Measurements from ENCODE around the gene PLPPR1. TPM values are rescaled to one million over a fixed set of nuclear protein-coding genes. Genes with fewer than 3 reads are reported as not detected.

PLPPR1 gene
- total RNA-seq, 1 experiment from 2014 or later: not detected

- no peak for DNase-seq (ENCODE audit: low read depth, low spot score)
- in situ Hi-C loops (cut with HindIII; ENCODE audit: low pct_unique_long_range_greater_than_20kb, low sequenced_read_pairs): no loop called here
Observed at GRCh38 chr9:101341958-101342357, 313.4 kb downstream of the PLPPR1 start.

GRCh38 chr9:101342595-101342994 is 314.1 kb downstream of the PLPPR1 start:
- in situ Hi-C loops (cut with HindIII; ENCODE audit: low pct_unique_long_range_greater_than_20kb, low sequenced_read_pairs): no loop called here
- no peak for DNase-seq (ENCODE audit: low read depth, low spot score)

- in situ Hi-C loops (cut with HindIII; ENCODE audit: low pct_unique_long_range_greater_than_20kb, low sequenced_read_pairs): no loop called here
- DNase-seq (ENCODE audit: low read depth, low spot score): no peak
Observed at GRCh38 chr9:101350285-101350684, 321.8 kb downstream of the PLPPR1 start.

DNA sequence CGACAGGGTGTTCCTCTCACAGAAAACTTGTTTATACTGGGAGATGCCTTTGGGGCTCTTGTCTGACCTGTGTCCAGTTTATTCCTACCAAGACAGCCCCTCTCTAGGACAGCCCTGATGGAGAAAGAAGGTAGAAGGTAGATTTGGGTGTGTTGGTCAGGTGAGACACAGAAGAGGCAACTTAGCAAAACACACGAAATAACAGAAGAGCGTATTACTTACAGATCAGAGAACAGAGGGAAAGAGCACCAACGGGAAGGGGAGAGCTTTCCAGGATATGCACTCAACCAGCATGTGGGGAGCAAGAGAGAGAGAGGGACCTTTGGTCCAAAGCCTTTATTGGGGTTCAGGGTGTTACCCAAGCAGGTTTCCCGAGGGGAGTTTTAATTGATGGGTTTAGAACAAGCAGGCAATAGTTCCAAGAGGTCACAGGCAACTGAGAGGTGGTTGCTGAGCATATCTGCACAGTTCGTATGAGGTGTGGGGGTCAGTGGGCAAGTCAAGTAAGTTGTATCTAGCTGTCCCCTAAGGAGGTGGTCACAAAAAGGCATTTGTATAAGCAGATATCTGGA is 324.5 kb downstream of the PLPPR1 start:
- in situ Hi-C loops (cut with HindIII; ENCODE audit: low pct_unique_long_range_greater_than_20kb, low sequenced_read_pairs): no loop called here
- no peak for DNase-seq (ENCODE audit: low read depth, low spot score)

- no peak for DNase-seq (ENCODE audit: low read depth, low spot score)
- in situ Hi-C loops (cut with HindIII; ENCODE audit: low pct_unique_long_range_greater_than_20kb, low sequenced_read_pairs): no loop called here
Observed at GRCh38 chr9:101353683-101354082, 325.2 kb downstream of the PLPPR1 start.

- no peak for DNase-seq (ENCODE audit: low read depth, low spot score)
- in situ Hi-C loops (cut with HindIII; ENCODE audit: low pct_unique_long_range_greater_than_20kb, low sequenced_read_pairs): no loop called here
Observed at GRCh38 chr9:101354143-101354764, 325.7 kb downstream of the PLPPR1 start.

- in situ Hi-C loops (cut with HindIII; ENCODE audit: low pct_unique_long_range_greater_than_20kb, low sequenced_read_pairs): no loop called here
- no peak for DNase-seq (ENCODE audit: low read depth, low spot score)
Observed at GRCh38 chr9:101354765-101355708, 326.5 kb downstream of the PLPPR1 start.

DNA sequence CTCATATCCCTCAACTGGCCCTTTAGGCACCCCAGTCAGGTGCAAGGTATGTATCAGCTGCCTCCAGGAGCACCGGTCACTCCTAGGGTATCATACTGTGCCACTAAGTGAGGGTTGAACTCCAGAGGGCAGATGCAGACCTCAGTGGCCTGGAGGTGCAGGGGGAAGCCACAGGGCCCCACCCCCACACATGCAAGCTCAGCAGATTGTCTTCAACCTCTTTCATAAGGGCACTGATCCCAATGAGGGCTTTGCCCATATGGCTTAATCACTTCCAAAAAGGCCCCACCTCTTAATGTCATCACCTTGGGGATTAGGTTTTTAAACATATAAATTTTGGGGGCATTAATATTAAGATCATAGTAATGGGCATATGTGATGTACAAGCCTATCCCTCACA is 328.1 kb downstream of the PLPPR1 start:
- in situ Hi-C loops (cut with HindIII; ENCODE audit: low pct_unique_long_range_greater_than_20kb, low sequenced_read_pairs): no loop called here
- DNase-seq (ENCODE audit: low read depth, low spot score): no peak

GRCh38 chr9:101359679-101360078 is 331.2 kb downstream of the PLPPR1 start:
- DNase-seq (ENCODE audit: low read depth, low spot score): no peak
- in situ Hi-C loops (cut with HindIII; ENCODE audit: low pct_unique_long_range_greater_than_20kb, low sequenced_read_pairs): no loop called here

- in situ Hi-C loops (cut with HindIII; ENCODE audit: low pct_unique_long_range_greater_than_20kb, low sequenced_read_pairs): no loop called here
- no peak for DNase-seq (ENCODE audit: low read depth, low spot score)
Observed at GRCh38 chr9:101360647-101361046, 332.1 kb downstream of the PLPPR1 start.

DNA sequence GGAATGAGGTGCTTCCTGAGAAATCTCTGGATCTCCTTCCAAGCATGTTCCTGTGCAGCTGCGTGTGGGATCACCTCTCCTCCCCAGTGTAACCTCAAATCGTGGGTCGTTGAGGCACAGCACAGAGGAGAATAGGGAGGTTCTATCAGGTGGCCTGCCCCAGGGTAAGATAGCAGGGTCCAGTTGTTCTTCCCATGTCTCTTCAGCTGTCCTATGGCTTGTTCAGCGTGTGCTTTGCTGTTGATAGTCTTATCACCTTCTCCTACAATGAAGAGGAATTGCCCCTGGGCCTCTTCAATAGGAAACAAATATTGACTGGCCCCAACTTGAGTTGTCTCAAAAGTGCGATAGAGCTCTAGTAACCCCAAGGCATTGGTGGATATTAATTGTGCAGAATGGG is 333.9 kb downstream of the PLPPR1 start:
- in situ Hi-C loops (cut with HindIII; ENCODE audit: low pct_unique_long_range_greater_than_20kb, low sequenced_read_pairs): no loop called here
- DNase-seq (ENCODE audit: low read depth, low spot score): no peak

GRCh38 chr9:101365181-101365580 is 336.7 kb downstream of the PLPPR1 start:
- no peak for DNase-seq (ENCODE audit: low read depth, low spot score)
- in situ Hi-C loops (cut with HindIII; ENCODE audit: low pct_unique_long_range_greater_than_20kb, low sequenced_read_pairs): no loop called here

- in situ Hi-C loops (cut with HindIII; ENCODE audit: low pct_unique_long_range_greater_than_20kb, low sequenced_read_pairs): no loop called here
- no peak for DNase-seq (ENCODE audit: low read depth, low spot score)
Observed at GRCh38 chr9:101366038-101366756, 337.7 kb downstream of the PLPPR1 start.

GRCh38 chr9:101367323-101367722 is 338.8 kb downstream of the PLPPR1 start:
- in situ Hi-C loops (cut with HindIII; ENCODE audit: low pct_unique_long_range_greater_than_20kb, low sequenced_read_pairs): no loop called here
- no peak for DNase-seq (ENCODE audit: low read depth, low spot score)

GRCh38 chr9:101369286-101369685 is 340.8 kb downstream of the PLPPR1 start:
- no peak for DNase-seq (ENCODE audit: low read depth, low spot score)
- in situ Hi-C loops (cut with HindIII; ENCODE audit: low pct_unique_long_range_greater_than_20kb, low sequenced_read_pairs): no loop called here

DNA sequence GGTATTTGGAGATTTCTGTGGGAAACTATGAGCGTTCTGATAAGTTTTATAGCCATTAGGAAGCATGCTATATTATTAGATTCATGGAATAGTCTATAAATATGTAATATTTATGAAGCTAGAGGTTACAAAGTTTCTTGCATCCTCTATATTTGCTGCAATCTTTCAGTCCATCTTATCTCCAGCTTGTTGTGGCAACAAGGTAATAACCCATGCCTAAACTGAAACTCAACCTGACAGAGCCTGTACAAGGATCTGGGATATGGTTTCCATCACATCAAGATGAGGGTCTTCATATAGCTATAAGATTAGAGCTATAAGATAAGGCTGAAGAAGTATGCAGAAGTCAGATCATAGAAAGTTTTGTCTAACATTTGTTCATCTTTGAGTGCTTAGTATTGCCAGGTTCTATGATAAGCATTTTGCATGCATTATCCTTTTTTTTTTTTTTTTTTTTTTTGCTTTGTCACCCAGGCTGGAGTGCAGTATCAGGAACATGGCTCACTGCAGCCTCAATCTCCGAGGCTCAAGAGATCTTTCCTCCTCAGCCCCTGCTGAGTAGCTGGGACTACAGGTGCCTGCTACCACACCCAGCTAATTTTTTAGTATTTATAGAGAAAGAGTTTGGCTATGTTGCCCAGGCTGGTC is 341.5 kb downstream of the PLPPR1 start:
- DNase-seq (ENCODE audit: low read depth, low spot score): no peak
- in situ Hi-C loops (cut with HindIII; ENCODE audit: low pct_unique_long_range_greater_than_20kb, low sequenced_read_pairs): no loop called here

GRCh38 chr9:101371813-101372212 is 343.3 kb downstream of the PLPPR1 start:
- DNase-seq (ENCODE audit: low read depth, low spot score): no peak
- in situ Hi-C loops (cut with HindIII; ENCODE audit: low pct_unique_long_range_greater_than_20kb, low sequenced_read_pairs): no loop called here

All from SK-MEL-5 (cell line).